GM12875 (cell line): ENCODE data around the gene SNRNP48.

ENCODE experiments used
- H3K4me3 ChIP-seq: one replicate; pipeline ENCODE4 v1.5.1; 2011; ENCODE audit warnings: low read depth, low read length, control low read depth
- TF ChIP-seq, protein P1 (sequence below): IDR thresholded peaks from 2 replicates; pipeline ENCODE4 v1.5.1; 2011; ENCODE audit warnings: low read depth, mild to moderate bottlenecking, control low read depth, inconsistent platforms, low read length, moderate library complexity, borderline replicate concordance; ENCODE audit not compliant: insufficient read depth

The SNRNP48 gene

DNA sequence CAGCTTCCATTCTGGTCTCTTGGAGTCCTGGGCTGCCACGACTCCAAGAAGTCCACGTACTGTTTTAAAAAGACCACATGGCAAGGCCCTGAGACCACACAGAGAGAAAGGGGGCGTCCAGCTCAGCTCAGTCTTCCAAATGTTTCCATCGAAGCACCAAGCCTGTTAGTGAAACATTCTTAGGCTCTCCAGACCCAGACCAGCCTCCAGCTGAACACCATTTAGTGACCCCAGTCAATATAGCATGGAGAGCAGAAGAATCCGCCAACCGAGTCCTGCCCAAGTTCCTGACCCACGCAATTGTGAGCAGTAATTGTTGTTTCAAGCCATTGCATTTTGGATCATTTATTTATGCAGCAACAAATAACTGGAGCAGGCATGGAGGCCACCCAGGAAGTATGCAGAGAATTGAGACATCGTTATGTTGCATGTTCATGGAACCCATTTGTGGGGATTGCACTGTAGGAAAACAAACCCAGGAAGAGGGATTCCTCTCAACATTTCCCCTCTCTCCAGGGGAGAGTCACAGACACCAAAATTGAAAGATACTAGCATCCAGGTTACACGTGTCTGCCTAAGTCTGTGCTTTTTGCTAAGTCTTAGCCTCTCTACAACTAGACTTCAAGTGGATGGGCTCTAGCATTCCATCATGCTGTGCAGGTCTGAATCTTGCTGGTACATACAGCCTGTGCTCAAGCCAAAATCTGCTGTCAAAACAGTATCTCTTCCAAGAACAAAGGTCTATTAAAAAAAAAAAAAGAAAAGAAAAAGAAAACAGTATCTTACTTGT is 42.7 kb downstream of the SNRNP48 start:
- TF ChIP-seq, protein P1, sequence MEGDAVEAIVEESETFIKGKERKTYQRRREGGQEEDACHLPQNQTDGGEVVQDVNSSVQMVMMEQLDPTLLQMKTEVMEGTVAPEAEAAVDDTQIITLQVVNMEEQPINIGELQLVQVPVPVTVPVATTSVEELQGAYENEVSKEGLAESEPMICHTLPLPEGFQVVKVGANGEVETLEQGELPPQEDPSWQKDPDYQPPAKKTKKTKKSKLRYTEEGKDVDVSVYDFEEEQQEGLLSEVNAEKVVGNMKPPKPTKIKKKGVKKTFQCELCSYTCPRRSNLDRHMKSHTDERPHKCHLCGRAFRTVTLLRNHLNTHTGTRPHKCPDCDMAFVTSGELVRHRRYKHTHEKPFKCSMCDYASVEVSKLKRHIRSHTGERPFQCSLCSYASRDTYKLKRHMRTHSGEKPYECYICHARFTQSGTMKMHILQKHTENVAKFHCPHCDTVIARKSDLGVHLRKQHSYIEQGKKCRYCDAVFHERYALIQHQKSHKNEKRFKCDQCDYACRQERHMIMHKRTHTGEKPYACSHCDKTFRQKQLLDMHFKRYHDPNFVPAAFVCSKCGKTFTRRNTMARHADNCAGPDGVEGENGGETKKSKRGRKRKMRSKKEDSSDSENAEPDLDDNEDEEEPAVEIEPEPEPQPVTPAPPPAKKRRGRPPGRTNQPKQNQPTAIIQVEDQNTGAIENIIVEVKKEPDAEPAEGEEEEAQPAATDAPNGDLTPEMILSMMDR: no peak
- no peak overlapping the region for H3K4me3 ChIP-seq

DNA sequence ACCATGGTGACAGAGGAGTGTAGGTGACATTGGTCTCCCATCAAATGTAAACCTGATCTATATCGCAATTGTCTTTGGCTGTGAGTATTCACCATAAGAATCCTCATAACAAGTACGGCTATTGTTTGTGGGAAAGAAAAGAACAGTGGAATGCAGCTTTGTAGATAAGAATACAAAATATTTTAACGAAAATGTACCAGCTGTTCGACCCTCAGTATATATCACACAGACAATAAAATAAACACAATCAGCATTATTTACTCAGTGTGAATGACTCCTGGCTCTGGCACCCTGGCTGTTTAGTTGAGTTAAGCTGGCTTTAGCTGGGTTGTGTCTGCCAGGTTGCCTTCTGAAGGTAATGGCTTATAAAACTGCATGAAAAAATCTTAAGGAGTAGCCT is 43.4 kb downstream of the SNRNP48 start:
- TF ChIP-seq, protein P1: no peak
- no peak overlapping the region for H3K4me3 ChIP-seq

DNA sequence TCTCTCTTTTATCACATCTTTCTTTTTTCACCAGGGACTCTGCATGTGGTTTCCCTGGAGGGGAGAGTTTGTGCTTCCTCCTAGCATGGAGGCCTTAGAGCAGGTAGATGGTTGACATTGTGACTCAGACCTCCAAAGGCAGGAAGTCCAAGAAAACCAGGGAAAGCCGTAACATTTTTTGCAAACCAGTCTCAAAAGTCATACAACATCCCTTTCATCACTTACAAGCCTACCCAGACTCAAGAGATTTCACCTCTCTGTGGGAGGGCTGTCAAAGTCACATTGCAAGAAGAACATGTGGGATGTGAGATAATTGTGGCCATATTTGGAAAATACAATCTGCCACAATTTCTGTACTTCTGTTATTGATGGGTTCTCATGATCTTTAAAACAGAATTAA is 46.2 kb downstream of the SNRNP48 start:
- TF ChIP-seq, protein P1: no peak
- no peak overlapping the region for H3K4me3 ChIP-seq

DNA sequence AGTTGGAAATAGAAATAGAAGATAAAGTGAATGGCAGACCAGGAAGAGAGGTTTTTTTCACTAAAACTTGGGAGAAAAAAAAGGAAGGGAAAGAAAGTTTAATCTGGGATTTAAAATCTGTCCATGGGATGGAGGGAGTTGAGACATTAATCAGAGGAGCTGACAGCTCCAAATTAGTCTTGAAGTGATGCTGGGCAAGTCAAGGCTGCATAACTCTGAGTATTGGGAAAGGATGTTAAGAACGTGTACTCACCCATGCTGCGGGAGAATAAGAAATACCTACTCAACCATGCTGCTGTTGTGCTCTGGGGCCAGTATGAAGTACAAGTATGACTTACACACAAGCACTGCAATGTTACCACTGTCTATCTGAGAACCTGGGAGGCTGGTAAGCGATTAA is 47.5 kb downstream of the SNRNP48 start:
- TF ChIP-seq, protein P1: no peak
- no peak overlapping the region for H3K4me3 ChIP-seq

DNA sequence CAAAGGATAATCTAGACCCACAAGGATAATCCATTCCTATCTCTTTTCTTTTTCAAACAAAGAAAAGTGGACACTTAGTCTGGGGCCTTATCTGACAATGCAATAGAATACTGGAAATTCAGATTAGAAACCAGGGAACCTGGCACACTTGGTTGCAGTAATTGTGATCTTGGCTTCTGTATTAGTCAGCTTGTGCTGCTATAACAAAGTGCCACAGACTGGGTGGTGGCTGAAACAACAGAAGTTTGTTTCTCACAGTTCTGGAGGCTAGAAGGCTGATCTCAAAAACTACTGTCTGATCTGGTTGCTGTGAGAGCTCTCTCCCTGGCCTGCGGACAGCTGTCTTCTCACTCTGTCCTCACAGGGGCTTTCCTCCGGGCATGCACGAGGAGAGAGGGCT is 49.4 kb downstream of the SNRNP48 start:
- TF ChIP-seq, protein P1: no peak
- no peak overlapping the region for H3K4me3 ChIP-seq

DNA sequence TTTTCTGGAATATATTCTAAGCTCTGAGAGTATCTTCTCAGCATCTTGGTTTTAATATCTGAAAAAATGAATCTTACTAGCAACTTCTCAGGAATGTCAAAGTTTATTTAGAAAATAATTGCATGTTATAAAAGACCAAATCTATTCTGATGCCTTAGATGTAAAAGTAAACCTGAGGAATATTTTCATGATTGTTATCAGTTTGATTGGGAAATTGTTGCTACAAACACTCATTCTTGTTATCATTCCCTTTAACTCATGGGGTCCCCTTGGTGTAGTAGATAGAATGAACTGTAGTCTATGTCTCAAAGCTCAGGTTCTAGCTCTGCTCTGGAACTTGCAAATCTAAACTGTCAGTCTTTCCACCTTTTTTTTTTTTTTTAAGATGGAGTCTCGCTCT is 50.0 kb downstream of the SNRNP48 start:
- TF ChIP-seq, protein P1: no peak
- no peak overlapping the region for H3K4me3 ChIP-seq
